ENCODE measurements around the gene ADAM30.

GRCh38 chr1:119868176-119868575 lies 28.1 kb downstream of the ADAM30 start:
- no peak for TF ChIP-seq GATA2 (IDR thresholded peaks at IDR 0.05; ENCODE audit: low read depth, low read length)
- TF ChIP-seq GATA3 (IDR thresholded peaks at IDR 0.05; ENCODE audit: low read depth, low read length) = no peak
